ENCODE data around the gene LIN7B. TPM values are rescaled to one million over a fixed set of nuclear protein-coding genes. Genes with fewer than 3 reads are reported as not detected.

LIN7B gene
- total and polyA plus RNA-seq, 9 donors: 9.6 to 14.4 (median 11.4) TPM

DNA sequence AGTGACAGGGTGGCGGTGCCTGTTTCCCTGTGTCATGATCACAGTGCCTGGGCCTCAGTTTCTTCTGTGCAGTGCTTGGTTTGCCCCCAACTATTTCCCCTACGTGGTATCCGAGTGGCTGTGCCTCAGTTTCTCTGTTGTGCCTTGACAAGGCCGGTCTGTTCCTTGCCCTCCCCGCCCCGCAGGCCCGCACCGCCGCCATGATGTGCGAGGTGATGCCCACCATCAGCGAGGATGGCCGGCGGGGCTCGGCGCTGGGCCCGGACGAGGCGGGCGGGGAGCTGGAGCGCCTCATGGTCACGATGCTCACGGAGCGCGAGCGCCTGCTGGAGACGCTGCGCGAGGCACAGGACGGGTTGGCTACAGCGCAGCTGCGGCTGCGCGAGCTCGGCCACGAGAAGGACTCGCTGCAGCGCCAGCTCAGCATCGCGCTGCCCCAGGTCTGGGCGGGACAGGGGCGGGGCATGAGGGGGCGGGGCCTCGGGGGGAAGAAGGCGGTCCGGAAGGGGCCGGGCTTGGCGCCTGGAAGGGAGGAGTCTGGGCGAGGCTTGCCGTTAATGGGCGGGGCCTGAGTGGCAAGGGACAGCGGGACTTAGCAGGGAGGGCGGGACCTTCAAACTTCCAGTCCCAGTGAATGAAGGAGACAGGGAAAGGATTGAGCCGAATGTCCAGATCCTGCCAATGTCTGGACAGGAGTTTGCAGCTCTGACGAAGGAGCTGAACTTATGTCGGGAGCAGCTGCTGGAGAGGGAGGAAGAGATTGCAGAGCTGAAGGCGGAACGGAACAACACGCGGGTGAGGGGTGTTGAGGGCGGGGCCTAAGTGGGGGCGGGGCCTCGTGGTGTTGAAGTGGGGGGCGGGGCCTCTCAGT lies 13.7 kb downstream of the LIN7B start:
- Histone ChIP-seq H3K27me3 (ENCODE audit: control insufficient read depth, insufficient read depth, low read length) (peaks cover 5% of the 10 kb centered on the region), H3K9me3 (replicated peaks; ENCODE audit: control insufficient read depth, low read depth, low read length) (no peaks in the 10 kb centered on the region), H3K27ac (ENCODE audit: low read length) (peak overlapping the region; percentile 88), H3K4me1 (ENCODE audit: control insufficient read depth, insufficient read depth, low read length) (peaks cover 28% of the 10 kb centered on the region), H3K4me3 (ENCODE audit: low read length) (peak overlapping the region; percentile 38), H3K36me3 (ENCODE audit: control insufficient read depth, insufficient read depth, low read length) (no peaks in the 10 kb centered on the region)
- 4% methylated on average over 54 of the region's 63 CpGs for WGBS (ENCODE audit: insufficient coverage)
- peak; percentile 98 for DNase-seq

DNA sequence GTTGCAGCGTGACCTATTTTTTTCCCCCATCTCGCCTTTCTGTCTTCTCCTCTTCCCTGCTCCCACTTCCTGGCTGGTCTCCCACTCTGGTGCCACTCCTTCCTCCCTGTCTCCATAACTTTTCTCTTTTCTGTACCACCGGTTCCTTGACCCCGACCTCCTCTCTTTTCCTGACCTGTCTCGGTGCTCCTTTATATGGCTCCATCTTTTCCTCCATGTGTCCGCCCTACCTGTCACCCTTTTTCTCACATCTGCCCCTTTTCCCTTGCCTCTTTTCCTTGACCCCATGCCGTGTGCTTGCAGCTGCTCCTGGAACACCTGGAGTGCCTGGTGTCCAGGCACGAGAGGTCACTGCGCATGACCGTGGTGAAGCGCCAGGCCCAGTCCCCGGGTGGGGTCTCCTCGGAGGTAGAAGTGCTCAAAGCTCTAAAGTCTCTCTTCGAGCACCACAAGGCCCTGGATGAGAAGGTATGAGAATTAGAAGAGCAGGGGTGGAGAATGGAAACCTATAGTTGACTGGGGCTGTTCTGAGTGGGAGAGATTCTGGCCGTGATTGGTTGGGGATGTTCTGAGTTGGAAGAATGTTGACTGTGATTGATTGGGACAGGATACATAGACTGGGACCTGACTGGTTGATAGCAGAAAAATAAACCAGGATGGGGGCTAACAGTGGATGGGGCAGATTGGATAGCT lies 14.5 kb downstream of the LIN7B start:
- no peaks in the 10 kb centered on the region for H3K9me3 ChIP-seq (replicated peaks; ENCODE audit: control insufficient read depth, low read depth, low read length)
- H3K27me3 ChIP-seq (ENCODE audit: control insufficient read depth, insufficient read depth, low read length): peaks cover 6% of the 10 kb centered on the region
- H3K4me1 ChIP-seq (ENCODE audit: control insufficient read depth, insufficient read depth, low read length): peaks cover 36% of the 10 kb centered on the region
- H3K27ac ChIP-seq (ENCODE audit: low read length): peak overlapping the region; percentile 88
- no peaks in the 10 kb centered on the region for H3K36me3 ChIP-seq (ENCODE audit: control insufficient read depth, insufficient read depth, low read length)
- no peak for DNase-seq
- H3K4me3 ChIP-seq (ENCODE audit: low read length): no peak overlapping the region
- WGBS (ENCODE audit: insufficient coverage): 54% methylated on average over 12 of the region's 15 CpGs

DNA sequence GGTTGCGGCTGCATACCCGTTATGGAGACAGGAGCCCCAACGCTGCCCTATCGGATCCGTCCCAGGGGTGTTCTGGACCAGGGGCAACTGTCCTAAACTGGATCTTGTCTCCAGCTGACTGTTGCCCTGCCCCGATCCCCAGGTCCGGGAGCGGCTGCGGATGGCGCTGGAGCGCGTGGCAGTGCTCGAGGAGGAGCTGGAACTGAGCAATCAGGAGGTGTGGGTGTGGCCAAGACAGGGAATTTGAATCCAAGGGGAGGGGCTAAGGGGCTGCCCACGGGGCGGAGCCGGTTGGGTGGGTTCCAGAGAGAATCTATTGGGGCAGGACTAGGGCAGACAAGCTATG lies 15.0 kb downstream of the LIN7B start:
- no peak for DNase-seq
- Histone ChIP-seq H3K4me1 (ENCODE audit: control insufficient read depth, insufficient read depth, low read length) (peaks cover 41% of the 10 kb centered on the region), H3K9me3 (replicated peaks; ENCODE audit: control insufficient read depth, low read depth, low read length) (no peaks in the 10 kb centered on the region), H3K27me3 (ENCODE audit: control insufficient read depth, insufficient read depth, low read length) (peaks cover 11% of the 10 kb centered on the region), H3K27ac (ENCODE audit: low read length) (no peak overlapping the region), H3K4me3 (ENCODE audit: low read length) (no peak overlapping the region), H3K36me3 (ENCODE audit: control insufficient read depth, insufficient read depth, low read length) (no peaks in the 10 kb centered on the region)
- 54% methylated on average over 16 of the region's 16 CpGs for WGBS (ENCODE audit: insufficient coverage)

DNA sequence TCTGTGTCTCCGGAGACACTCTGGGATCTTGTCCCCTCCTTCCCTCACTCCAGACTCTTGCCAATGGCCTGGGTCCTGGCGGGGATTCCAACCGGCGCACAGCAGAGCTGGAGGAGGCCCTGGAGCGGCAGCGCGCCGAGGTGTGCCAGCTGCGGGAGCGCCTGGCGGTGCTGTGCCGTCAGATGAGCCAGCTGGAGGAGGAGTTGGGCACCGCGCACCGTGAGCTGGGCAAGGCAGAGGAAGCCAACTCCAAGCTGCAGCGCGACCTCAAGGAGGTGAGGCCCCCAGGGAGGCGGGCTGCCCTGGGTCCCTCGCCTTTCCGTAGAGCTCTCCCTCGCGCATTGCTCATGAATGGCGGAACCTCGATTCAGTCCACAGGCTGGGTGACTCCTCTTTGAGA lies 16.2 kb downstream of the LIN7B start:
- no peaks in the 10 kb centered on the region for H3K9me3 ChIP-seq (replicated peaks; ENCODE audit: control insufficient read depth, low read depth, low read length)
- H3K4me3 ChIP-seq (ENCODE audit: low read length): no peak overlapping the region
- H3K4me1 ChIP-seq (ENCODE audit: control insufficient read depth, insufficient read depth, low read length): peaks cover 40% of the 10 kb centered on the region
- no peak overlapping the region for H3K27ac ChIP-seq (ENCODE audit: low read length)
- no peaks in the 10 kb centered on the region for H3K36me3 ChIP-seq (ENCODE audit: control insufficient read depth, insufficient read depth, low read length)
- no peak for DNase-seq
- H3K27me3 ChIP-seq (ENCODE audit: control insufficient read depth, insufficient read depth, low read length): peaks cover 13% of the 10 kb centered on the region
- WGBS (ENCODE audit: insufficient coverage): 91% methylated on average over 17 of the region's 24 CpGs

DNA sequence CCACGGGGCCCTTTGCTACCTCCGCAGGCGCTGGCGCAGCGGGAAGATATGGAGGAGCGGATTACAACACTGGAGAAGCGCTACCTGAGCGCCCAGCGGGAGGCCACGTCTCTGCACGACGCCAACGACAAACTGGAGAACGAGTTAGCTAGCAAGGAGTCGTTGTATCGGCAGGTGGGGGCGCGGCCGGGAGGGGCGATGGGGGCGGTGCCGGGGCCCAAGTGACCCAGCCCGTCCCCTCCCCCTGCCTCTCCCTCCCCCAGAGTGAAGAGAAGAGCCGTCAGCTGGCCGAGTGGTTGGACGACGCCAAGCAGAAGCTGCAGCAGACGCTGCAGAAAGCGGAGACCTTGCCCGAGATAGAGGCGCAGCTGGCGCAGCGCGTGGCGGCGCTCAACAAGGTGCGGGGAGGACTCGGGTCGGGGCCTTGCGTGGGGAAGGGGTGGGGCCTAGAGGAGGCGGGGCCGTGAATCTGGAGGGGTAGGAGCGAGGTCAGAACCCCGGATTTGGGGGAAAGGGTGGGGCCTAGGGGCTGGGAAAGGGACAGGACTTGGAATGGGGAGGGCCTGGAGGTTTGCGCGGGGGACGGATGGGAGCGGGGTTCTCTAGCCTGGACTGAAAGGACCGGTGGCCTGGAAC lies 18.9 kb downstream of the LIN7B start:
- DNase-seq: peak; percentile 57
- Histone ChIP-seq H3K36me3 (ENCODE audit: control insufficient read depth, insufficient read depth, low read length) (no peaks in the 10 kb centered on the region), H3K4me1 (ENCODE audit: control insufficient read depth, insufficient read depth, low read length) (peaks cover 51% of the 10 kb centered on the region), H3K9me3 (replicated peaks; ENCODE audit: control insufficient read depth, low read depth, low read length) (no peaks in the 10 kb centered on the region), H3K4me3 (ENCODE audit: low read length) (peak overlapping the region; percentile 10), H3K27me3 (ENCODE audit: control insufficient read depth, insufficient read depth, low read length) (peaks cover 13% of the 10 kb centered on the region), H3K27ac (ENCODE audit: low read length) (peak overlapping the region; percentile 83)
- WGBS (ENCODE audit: insufficient coverage): 14% methylated on average over 41 of the region's 49 CpGs

DNA sequence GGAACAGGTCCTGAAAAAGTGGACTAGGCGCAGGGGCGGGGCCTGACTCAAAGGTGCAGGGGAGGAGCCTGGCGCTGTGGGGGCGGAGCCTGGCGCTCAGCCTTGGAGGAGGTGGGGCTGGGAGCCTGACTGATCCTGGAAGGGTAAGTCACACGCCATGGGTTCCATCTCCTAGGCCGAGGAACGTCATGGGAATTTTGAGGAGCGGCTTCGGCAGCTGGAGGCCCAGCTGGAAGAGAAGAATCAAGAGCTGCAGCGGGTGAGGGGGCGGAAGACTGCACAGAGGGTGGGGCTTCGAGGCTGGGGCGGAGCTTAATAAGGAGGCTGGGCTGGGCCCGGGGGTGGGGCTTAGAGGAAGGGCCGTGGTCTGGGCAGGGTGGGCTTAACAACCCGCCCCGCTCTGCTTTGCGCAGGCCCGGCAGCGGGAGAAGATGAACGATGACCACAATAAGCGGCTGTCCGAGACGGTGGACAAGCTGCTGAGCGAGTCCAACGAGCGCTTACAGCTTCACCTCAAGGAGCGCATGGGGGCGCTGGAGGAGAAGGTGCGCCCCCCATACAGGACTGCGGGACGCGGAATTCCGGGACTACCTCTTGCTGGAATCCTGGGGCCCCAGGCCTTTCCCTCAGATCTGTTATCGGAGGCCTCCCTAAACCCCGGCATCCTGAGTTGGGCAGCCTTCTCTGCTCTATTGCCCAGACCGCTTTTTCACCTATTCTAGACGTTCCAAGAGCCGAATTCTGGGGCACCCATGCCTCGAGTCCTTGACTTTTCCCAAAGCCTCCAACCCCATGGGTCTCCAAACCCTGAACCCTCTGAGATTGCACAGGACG lies 19.7 kb downstream of the LIN7B start:
- WGBS (ENCODE audit: insufficient coverage): 32% methylated on average over 41 of the region's 42 CpGs
- H3K4me3 ChIP-seq (ENCODE audit: low read length): peak overlapping the region; percentile 10
- peak overlapping the region; percentile 83 for H3K27ac ChIP-seq (ENCODE audit: low read length)
- no peaks in the 10 kb centered on the region for H3K36me3 ChIP-seq (ENCODE audit: control insufficient read depth, insufficient read depth, low read length)
- H3K4me1 ChIP-seq (ENCODE audit: control insufficient read depth, insufficient read depth, low read length): peaks cover 45% of the 10 kb centered on the region
- DNase-seq: peak; percentile 91
- no peaks in the 10 kb centered on the region for H3K9me3 ChIP-seq (replicated peaks; ENCODE audit: control insufficient read depth, low read depth, low read length)
- peaks cover 13% of the 10 kb centered on the region for H3K27me3 ChIP-seq (ENCODE audit: control insufficient read depth, insufficient read depth, low read length)

DNA sequence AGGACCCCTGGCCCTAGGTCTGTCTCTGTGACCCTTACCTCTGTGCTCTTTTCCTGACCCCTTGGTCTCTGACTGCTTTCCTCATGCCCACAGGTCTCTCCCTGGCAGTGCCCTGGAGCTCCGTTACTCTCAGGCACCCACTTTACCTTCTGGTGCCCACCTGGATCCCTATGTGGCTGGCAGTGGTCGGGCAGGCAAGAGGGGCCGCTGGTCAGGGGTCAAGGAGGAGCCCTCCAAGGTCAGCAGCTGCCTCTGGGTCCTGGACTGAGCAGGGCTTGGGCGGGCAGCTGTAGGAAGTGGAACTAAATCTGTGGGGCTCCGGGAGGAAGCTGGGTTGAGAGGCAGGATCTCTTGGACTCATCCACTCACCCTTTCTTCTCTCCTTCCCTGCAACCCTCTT lies 21.5 kb downstream of the LIN7B start:
- WGBS (ENCODE audit: insufficient coverage): 100% methylated on average over 1 of the region's 5 CpGs
- Histone ChIP-seq H3K36me3 (ENCODE audit: control insufficient read depth, insufficient read depth, low read length) (no peaks in the 10 kb centered on the region), H3K27ac (ENCODE audit: low read length) (no peak overlapping the region), H3K4me3 (ENCODE audit: low read length) (no peak overlapping the region), H3K9me3 (replicated peaks; ENCODE audit: control insufficient read depth, low read depth, low read length) (no peaks in the 10 kb centered on the region), H3K27me3 (ENCODE audit: control insufficient read depth, insufficient read depth, low read length) (peaks cover 13% of the 10 kb centered on the region), H3K4me1 (ENCODE audit: control insufficient read depth, insufficient read depth, low read length) (peaks cover 39% of the 10 kb centered on the region)
- DNase-seq: no peak

DNA sequence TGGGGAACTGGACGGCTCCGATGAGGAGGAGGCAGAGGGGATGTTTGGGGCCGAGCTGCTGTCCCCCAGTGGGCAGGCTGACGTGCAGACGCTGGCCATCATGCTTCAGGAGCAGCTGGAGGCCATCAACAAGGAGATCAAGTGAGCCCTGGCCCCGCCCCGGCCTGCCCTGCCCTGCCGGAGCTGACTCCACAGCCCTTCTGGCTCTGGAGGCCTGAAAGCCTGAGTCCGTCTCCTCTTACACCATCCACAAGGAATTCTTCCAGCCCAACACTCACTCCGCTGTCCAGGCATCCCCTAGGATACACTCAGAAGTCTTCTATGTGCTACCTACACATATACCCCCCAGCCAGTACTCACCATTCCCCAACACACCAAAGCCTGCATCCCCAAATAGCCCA lies 22.6 kb downstream of the LIN7B start:
- no peak for DNase-seq
- Histone ChIP-seq H3K27ac (ENCODE audit: low read length) (peak overlapping the region; percentile 76), H3K4me3 (ENCODE audit: low read length) (no peak overlapping the region), H3K9me3 (replicated peaks; ENCODE audit: control insufficient read depth, low read depth, low read length) (no peaks in the 10 kb centered on the region), H3K27me3 (ENCODE audit: control insufficient read depth, insufficient read depth, low read length) (peaks cover 13% of the 10 kb centered on the region), H3K36me3 (ENCODE audit: control insufficient read depth, insufficient read depth, low read length) (no peaks in the 10 kb centered on the region), H3K4me1 (ENCODE audit: control insufficient read depth, insufficient read depth, low read length) (peaks cover 39% of the 10 kb centered on the region)
- 60% methylated on average over 10 of the region's 10 CpGs for WGBS (ENCODE audit: insufficient coverage)

DNA sequence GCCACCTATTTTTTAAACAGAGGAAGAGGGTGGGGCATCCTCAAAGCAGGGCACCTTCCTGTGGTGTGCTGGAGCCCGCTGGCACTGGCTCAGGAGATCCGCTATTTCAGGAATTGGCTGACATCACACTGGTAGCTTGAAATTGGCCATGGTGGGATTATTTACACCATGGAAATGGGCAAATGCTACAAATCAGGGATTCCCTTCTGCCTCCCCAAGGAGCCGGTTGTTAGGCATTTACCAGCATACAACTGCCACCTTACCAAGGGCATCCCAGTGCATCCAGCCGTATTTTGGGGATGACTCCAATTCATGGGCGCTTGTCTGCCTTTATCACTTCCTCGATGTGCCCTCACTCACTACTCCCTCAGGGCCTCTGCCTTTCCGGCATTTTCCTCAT lies 26.8 kb downstream of the LIN7B start:
- no peaks in the 10 kb centered on the region for H3K27me3 ChIP-seq (ENCODE audit: control insufficient read depth, insufficient read depth, low read length)
- DNase-seq: no peak
- H3K4me1 ChIP-seq (ENCODE audit: control insufficient read depth, insufficient read depth, low read length): peaks cover 33% of the 10 kb centered on the region
- WGBS (ENCODE audit: insufficient coverage): 83% methylated on average over 7 of the region's 7 CpGs
- H3K9me3 ChIP-seq (replicated peaks; ENCODE audit: control insufficient read depth, low read depth, low read length): no peaks in the 10 kb centered on the region
- no peak overlapping the region for H3K27ac ChIP-seq (ENCODE audit: low read length)
- no peak overlapping the region for H3K4me3 ChIP-seq (ENCODE audit: low read length)
- H3K36me3 ChIP-seq (ENCODE audit: control insufficient read depth, insufficient read depth, low read length): no peaks in the 10 kb centered on the region
